Measurements from ENCODE around the gene CARM1.
"Not testable (repeated sequence)": the region's sequence is repeated elsewhere in the genome, so short reads cannot be mapped to it uniquely, and the experiment has no call there.

Gene CARM1

DNA sequence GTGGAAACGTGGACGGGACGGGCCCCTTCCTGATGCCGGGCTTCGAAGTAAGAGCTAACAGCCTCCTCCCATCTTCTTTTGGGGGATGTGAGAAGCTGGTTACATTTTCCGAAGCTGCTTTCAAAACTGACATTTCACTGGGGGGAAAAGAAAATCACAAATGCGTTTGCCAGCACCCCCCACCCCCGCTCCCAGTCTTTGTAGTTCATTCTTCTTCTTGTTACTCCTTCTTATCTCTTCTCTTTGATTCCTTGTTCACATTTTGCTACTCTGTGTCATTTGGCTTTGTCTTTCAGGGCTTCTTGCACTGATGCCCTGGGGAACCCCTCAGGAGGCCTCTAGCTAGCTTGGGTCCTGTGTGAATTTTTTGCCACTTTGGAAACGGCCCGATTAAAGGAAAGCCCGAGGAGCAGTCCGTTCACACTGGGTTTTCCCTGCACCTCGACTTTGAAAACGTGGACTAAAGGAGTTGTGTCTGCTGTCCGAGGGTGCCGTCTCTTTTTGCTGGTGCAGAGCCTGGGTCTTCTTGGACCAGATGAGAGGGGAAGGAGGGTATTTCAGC lies 1.3 kb downstream of the CARM1 start:
- DNase-seq, result no peak

DNA sequence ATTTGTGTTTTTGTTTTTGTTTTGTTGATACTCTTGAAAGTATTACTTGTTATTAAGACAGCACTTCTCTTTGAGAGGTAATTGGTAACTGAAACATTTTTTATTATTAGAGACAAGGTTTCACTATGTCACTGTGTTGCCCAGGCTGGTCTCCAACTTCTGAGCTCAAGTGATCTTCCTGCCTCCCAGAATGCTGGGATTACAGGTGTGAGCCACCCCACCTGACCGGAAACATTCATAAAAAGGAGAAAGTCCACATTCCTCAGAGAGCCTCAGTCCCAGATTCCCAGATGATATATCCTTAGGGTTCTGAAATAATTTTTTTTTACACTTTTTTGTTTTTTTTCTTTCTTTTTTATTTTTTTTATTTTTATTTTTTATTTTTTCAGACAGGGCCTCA lies 2.7 kb downstream of the CARM1 start:
- no peak for DNase-seq

DNA sequence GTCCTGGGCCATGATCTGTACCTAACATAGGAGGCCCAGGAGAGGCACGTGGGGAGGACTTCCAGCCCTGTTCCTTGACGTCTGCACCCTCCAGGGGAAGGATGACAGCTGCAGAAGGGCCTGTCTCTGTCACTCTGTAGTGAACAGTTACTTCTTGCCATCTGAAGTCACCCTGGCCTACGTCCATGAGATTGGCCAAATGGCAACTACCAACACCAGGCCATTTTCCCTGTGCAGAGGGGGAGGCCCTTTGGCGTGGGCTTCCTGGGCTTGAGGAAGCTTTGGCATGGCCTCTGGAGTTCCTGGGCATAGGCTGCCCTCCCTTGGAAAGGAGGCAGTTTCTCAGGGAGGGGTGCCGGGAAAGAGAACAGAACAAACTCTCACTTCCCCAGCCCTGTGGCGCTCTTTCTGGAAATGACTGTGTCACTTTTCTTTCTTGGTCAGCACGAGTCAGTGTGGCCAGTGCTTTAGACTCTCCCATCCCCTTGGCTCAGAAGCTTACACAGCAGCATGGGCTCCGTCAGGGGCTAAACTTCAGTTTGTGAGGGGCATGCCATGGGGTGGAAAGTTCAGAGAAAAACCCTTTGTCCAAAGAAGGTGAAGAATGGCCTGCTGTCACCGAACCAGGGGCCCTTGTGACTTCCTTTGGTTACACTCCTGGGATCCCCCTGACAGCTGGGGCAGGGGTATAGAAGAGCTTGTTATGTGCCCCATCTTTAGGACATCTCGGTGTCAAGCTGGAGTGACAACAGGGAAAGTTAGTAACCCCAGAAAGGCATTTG lies 5.3 kb downstream of the CARM1 start:
- DNase-seq, result peak in 29 of 51 donors; percentile 6 to 71 (median 32)

DNA sequence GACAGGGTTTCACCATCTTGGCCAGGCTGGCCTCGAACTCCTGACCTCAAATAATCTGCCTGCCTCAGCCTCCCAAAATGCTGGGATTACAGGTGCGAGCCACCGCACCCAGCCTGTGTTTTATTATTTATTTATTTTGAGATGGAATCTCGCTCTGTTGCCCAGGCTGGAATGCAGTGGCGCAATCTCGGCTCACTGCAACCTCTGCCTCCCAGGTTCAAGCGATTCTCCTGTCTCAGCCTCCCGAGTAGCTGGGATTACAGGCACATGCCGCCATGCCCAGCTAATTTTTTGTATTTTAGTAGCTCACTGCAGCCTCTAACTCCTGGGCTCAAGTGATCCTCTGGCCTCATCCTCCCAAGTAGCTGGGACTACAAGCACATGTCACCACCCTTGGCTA lies 6.3 kb downstream of the CARM1 start:
- not testable (repeated sequence) for DNase-seq

DNA sequence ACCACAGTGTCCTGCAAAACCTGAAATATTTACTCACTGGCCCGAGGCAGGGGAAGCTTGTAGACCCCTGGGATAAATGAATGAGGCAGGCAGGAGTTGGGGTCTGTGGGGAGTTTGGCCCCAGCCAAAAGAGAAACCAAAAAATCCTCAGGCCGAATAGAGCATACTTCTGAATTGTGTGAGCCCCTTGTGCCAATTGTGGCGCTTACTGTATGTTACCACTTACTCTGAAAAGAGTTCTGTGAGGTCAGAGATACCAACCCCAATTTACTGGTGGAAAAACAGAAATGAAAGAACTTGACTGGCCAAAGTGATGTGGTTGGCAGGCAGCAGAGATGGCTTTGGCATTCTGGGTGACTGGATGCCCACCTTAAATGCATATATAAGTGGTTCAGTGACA lies 6.9 kb downstream of the CARM1 start:
- no peak for DNase-seq

DNA sequence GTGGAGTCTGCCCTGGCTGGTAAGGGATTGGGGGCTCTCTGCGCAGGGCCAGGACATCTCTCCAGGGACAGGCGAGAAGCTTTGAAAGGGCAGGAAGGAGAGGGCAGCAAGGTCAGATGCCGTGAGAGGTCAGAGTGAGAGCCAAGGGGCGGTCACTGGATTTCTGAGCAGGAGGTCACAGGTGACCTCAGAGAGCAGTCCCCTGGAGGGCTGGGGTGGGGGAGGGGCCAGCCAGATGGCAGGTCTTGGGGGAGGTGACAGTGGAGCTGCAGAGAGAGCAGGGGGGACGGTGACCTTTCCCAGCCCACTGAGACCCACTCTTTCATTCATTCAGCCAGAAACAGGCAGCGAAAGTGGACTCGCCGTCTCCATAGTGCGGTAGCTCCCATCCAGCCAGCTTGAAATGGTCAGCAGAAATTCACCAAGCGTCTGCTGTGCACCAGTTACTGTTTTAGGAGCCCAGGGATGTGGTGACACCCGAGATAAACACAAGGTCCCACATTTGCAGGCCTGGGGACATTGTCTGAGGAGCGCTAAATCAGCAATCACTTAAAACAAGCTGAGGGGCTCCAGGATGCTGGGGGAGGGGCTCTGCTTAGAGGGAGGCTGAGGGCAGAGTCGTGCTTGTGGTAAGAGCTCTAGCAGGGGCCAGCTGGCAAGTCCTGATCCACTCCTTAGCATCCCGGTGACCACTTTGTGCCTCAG lies 10.2 kb downstream of the CARM1 start:
- no peak for DNase-seq

DNA sequence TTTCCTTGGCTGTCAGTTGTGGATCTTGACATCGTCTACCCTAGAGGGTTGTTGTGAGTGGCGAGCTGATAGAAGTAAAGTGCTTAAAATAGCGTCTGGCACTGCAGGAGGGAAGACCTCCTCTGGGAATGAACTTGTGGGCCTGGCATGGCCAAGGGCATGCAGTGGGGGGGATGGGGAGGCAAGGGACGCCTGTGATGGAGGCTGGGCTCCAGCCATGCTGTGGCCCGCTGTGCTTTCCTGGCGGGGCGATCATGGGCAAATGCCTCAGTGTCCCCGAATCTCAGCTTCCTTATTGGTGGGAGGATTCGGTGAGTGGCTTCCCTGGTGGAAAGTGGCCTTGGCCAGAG lies 10.7 kb downstream of the CARM1 start:
- no peak for DNase-seq

- no peak for DNase-seq
These were observed 12.9 kb downstream of the CARM1 start for GRCh38 chr19:10884274-10884673.

- no peak for DNase-seq
These were observed 14.1 kb downstream of the CARM1 start for GRCh38 chr19:10885201-10886169.

- DNase-seq, result peak in 2 of 51 donors; percentile 10 to 14
These were observed 16.4 kb downstream of the CARM1 start for GRCh38 chr19:10887616-10888367.

DNA sequence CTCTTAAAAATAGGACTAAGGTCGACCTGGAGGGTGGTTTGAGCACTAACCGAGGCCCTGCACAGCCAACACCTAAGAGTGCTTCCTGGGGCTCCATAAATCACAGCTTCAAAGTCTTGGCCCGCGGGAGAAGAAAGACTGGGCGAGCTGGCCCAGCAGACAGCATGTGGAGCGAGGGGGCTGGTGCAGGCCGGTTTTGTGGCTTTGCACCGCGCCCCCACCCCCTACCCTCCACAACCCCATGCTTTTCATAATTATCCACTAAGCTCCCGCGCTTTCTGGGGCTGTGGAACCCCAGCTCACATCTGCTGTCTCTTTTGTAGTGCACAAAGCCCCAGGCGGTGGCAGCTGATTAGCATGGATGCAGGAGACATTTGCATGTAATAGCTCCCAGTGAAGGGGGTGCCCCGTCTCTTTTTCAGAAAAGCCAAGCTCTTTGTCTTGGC lies 17.1 kb downstream of the CARM1 start:
- DNase-seq, result peak in 3 of 51 donors; percentile 7 to 38 (median 12)

DNA sequence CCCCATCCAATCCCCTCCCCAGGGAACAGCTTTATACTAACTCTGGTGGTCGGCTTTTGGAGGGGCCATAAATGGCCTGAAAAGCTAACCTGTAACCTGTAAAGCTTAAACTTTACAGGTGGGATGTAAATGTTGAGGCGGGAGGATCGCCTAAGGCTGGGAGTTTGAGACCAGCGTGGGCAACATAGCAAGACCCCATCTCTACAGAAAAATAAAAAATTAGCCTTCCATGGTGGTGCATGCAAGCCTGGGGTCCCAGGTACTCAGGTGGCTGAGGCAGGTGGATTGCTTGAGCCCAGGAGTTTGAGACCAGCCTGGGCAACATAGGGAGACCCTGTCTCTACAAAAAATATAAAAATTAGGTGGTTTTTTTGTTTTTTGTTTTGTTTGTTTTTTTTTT lies 18.5 kb downstream of the CARM1 start:
- DNase-seq, result no peak

- peak in 8 of 51 donors; percentile 9 to 38 (median 28) for DNase-seq
These were observed 20.2 kb downstream of the CARM1 start for GRCh38 chr19:10891405-10892086.

GRCh38 chr19:10892256-10892655 lies 20.9 kb downstream of the CARM1 start:
- no peak for DNase-seq

DNA sequence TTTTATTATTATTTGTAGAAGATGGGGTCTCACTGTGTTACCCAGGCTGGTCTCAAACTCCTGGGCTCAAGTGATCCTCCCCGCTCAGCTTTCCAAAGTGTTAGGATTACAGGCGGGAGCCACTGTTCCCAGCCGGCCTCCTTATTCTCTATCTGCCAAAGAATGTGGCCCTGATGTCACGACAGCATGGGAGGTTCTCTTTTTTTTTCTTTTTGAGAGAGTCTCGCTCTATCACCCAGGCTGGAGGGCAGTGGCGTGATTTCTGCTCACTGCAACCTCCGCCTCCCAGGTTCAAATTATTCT lies 23.5 kb downstream of the CARM1 start:
- no peak for DNase-seq

- no peak for DNase-seq
These were observed 24.0 kb downstream of the CARM1 start for GRCh38 chr19:10895363-10895762.

- DNase-seq, result no peak
These were observed 24.6 kb downstream of the CARM1 start for GRCh38 chr19:10895920-10896319.

DNA sequence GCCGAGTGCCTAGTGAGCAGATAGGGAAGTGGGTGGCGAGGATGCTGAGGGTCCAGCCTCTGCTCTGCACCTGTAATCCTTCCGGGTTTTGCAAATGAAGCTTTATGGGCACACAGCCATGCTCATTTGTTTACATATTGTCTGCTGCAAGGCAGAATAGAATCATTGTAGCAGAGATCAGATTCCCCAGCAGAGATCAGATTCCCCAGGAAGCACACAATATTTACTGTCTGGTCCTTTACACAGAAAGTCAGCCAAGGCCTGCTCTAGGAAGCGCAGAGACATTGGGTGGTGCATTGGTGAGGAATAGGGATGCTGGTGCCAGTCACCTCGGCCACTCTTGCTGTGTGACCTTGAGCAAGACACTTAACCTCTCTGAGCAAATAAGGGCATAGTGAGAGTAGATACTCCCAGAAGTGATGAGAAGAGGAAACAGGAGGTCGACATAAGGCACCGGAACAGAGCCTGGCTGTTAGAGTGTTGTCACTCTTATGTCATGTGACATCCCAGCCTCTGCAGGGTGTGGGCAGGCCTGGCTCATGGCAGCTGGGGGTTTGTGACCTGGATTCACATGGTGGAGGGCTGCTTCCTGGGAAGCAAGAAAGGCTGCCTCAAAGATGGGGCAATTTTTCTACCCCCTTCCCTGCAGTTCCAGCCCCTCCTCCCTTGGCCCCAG lies 25.6 kb downstream of the CARM1 start:
- DNase-seq, result no peak

DNA sequence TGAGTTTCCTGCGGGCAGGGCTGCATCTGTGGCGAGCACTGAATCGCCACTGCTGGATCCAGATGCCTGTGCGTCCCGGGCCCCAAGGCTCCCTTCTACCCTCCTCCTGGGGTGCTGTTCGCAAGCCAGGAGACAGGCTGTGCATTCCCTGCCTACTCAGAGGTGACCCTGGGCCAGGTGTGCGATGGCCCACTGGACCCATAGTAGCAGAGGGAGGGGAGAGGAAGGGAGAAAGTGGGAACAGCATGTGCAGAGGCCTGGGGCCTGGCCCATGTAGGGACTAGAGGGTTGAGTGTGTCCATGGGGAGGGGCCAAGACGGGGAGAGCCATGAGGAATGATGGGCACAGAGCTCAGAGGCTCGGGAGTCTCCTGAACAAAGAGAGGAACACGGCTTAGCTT lies 27.3 kb downstream of the CARM1 start:
- no peak for DNase-seq
